Epithelial cell of proximal tubule (primary cell): ENCODE measurements around the gene GCK. TPM values are rescaled to one million over a fixed set of nuclear protein-coding genes. Genes with fewer than 3 reads are reported as not detected.

Experiments
- DNase-seq: peaks from one replicate; pipeline ENCODE4 v3.0.0-alpha.2; 2011; ENCODE audit warnings: low read depth
- H3K4me3 ChIP-seq: 2 replicates; pipeline ENCODE4 v1.5.1; 2011; ENCODE audit warnings: low read depth, mild to moderate bottlenecking, low read length
- CTCF ChIP-seq: conservative IDR thresholded peaks from 2 replicates; pipeline ENCODE4 v1.5.1; 2012; ENCODE audit warnings: low read depth, mild to moderate bottlenecking, low read length
- total RNA-seq: library from RNA; depleted of rRNA; stranded (reverse); fragments of >200 nt; gene quantifications from 2 replicates; pipeline ENCODE4 v1.2.3, GENCODE V29; 2015

Gene GCK
- total RNA-seq, 1 donor from 2014 or later: 1.0 TPM

GRCh38 chr7:44116789-44117666 is 72.2 kb downstream of the GCK start:
- no peak overlapping the region for H3K4me3 ChIP-seq
- DNase-seq: no peak
- TF ChIP-seq CTCF: no peak

- no peak for DNase-seq
- TF ChIP-seq CTCF: no peak
- no peak overlapping the region for H3K4me3 ChIP-seq
Observed at GRCh38 chr7:44116087-44116788, 73.0 kb downstream of the GCK start.

- no peak for TF ChIP-seq CTCF
- no peak overlapping the region for H3K4me3 ChIP-seq
- DNase-seq: no peak
Observed at GRCh38 chr7:44114586-44115310, 74.5 kb downstream of the GCK start.

GRCh38 chr7:44113764-44114354 is 75.4 kb downstream of the GCK start:
- no peak for DNase-seq
- no peak overlapping the region for H3K4me3 ChIP-seq
- TF ChIP-seq CTCF: no peak

- TF ChIP-seq CTCF: no peak
- no peak for DNase-seq
Observed at GRCh38 chr7:44112997-44113763, 76.1 kb downstream of the GCK start.

More at GRCh38 chr7:44112997-44113763, 76.1 kb downstream of the GCK start:
- H3K4me3 ChIP-seq: no peak overlapping the region
